NB4 (cell line): ENCODE data around the gene MGA.

Experiments
- CTCF ChIP-seq: IDR thresholded peaks from one replicate; pipeline ENCODE4 v1.5.1; 2012; ENCODE audit warnings: low read depth, low read length
- TF ChIP-seq, protein P1 (sequence below): IDR thresholded peaks from 2 replicates; pipeline ENCODE4 v1.6.1; 2011; ENCODE audit warnings: low read depth, low read length

DNA sequence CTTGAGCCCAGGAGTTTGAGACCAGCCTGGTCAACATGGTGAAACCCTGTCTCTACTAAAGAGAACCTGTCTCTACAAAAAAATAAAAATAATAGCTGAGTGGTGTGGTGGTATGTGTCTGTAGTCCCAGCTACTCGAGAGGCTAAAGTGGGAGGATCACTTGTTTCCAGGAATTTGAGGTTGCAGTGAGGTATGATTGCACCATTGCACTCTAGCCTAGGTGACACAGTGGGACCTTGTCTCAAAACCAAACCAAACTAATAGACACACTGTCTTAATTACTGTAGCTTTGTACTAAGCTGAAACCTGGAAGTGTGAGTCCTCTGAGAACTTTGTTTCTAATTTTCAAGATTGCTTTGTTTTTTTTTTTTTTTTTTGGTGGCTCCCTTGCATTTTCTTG is 30.4 kb downstream of the MGA start:
- no peak for TF ChIP-seq CTCF
- TF ChIP-seq, protein P1, sequence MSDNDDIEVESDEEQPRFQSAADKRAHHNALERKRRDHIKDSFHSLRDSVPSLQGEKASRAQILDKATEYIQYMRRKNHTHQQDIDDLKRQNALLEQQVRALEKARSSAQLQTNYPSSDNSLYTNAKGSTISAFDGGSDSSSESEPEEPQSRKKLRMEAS, result no peak
